Karpas-422 (cell line): ENCODE data around the gene INTS3. TPM values are rescaled to one million over a fixed set of nuclear protein-coding genes. Genes with fewer than 3 reads are reported as not detected.
"Not testable (repeated sequence)": the region's sequence is repeated elsewhere in the genome, so short reads cannot be mapped to it uniquely, and the experiment has no call there.

Experiments
- DNase-seq: peaks from one replicate; pipeline ENCODE4 v3.0.0-alpha.2; 2015
- H2AFZ ChIP-seq: fragments of 200-600 bp; sonication (generic); 2 replicates; pipeline ENCODE4 v1.6.1; 2014; ENCODE audit warnings: antibody characterized with exemption, low read length, mixed read lengths
- H3K27ac ChIP-seq: fragments of 200-600 bp; sonication (generic); 2 replicates; pipeline ENCODE4 v1.5.1; 2014; ENCODE audit warnings: mild to moderate bottlenecking, low read length, moderate library complexity
- H3K27me3 ChIP-seq: fragments of 200-600 bp; sonication (generic); 2 replicates; pipeline ENCODE4 v1.6.1; 2014; ENCODE audit warnings: low read length, mixed read lengths
- H3K36me3 ChIP-seq: fragments of 200-600 bp; sonication (generic); 2 replicates; pipeline ENCODE4 v1.6.1; 2014; ENCODE audit warnings: low read length, mixed read lengths; ENCODE audit not compliant: insufficient read depth
- H3K4me1 ChIP-seq: fragments of 200-600 bp; sonication (generic); 2 replicates; pipeline ENCODE4 v1.6.1; 2014; ENCODE audit warnings: mild to moderate bottlenecking, low read length, mixed read lengths
- H3K4me2 ChIP-seq: fragments of 200-600 bp; sonication (generic); 2 replicates; pipeline ENCODE4 v1.6.1; 2014; ENCODE audit warnings: low read length, low read depth, mild to moderate bottlenecking; ENCODE audit not compliant: poor library complexity, severe bottlenecking
- H3K4me3 ChIP-seq: fragments of 200-600 bp; sonication (generic); 2 replicates; pipeline ENCODE4 v1.5.1; 2014; ENCODE audit warnings: mild to moderate bottlenecking, antibody characterized with exemption, low read length, mixed read lengths
- H3K79me2 ChIP-seq: fragments of 200-600 bp; sonication (generic); 2 replicates; pipeline ENCODE4 v1.6.1; 2014; ENCODE audit warnings: mild to moderate bottlenecking, low read length, mixed read lengths
- H3K9ac ChIP-seq: fragments of 200-600 bp; sonication (generic); 2 replicates; pipeline ENCODE4 v1.6.0; 2014; ENCODE audit warnings: low read length
- H3K9me2 ChIP-seq: fragments of 200-600 bp; sonication (generic), shearing (Covaris generic); replicated peaks from 2 replicates; pipeline ENCODE4 v1.6.0; 2014; ENCODE audit warnings: mild to moderate bottlenecking, low read length, moderate library complexity; ENCODE audit not compliant: insufficient read depth
- H3K9me3 ChIP-seq: fragments of 300-700, 200-600 bp; sonication (generic); 2 replicates; pipeline ENCODE4 v1.6.1; 2014; ENCODE audit warnings: low read length, mixed read lengths
- H4K20me1 ChIP-seq: fragments of 200-600 bp; sonication (generic); 2 replicates; pipeline ENCODE4 v1.6.1; 2014; ENCODE audit warnings: mild to moderate bottlenecking, antibody characterized with exemption, low read length, low read depth; ENCODE audit not compliant: insufficient read depth
- total RNA-seq: library from RNA; depleted of rRNA; stranded (reverse); fragments of >200 nt; shearing (Covaris generic); gene quantifications from 2 replicates; pipeline ENCODE4 v1.2.3, GENCODE V29; 2014; ENCODE audit warnings: low replicate concordance

INTS3 gene
- total RNA-seq, 1 experiment from 2014 or later, result 65.4 TPM

DNA sequence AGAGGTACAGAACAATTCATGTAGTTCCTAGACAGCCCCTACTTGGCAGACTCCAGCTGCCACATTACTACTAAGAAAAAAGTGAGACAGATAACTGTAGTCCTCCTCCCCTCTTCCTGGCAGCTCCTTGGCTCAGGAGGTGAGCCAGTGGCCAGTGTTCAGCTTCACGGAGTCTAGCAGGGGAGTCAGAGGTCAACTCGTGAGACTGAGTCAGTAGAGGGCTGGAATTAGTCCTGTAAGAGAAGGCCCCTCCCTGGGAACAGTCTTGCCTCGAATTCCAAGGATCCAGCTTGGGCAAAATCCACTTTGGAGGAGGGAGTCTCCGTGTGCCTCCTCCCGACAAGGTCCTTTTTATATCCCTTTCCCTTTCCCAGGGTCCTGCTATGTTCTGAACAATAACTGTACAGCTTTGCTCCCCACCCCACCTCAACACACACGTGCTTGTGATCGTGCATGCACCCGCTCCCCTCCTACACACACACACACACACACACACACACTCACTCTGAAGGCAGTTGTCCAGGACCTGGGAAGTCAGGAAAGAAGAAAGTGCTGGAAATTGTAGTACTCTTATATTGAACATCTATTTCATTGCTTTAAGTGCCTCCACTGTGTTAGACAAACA, 24.8 kb downstream of the INTS3 start:
- no peak overlapping the region for H3K27ac ChIP-seq
- no peak overlapping the region for H3K4me3 ChIP-seq
- H3K4me1 ChIP-seq, result peaks cover 8% of the 10 kb centered on the region
- no peak overlapping the region for H2AFZ ChIP-seq
- no peaks in the 10 kb centered on the region for H3K27me3 ChIP-seq
- no peak overlapping the region for H3K9ac ChIP-seq
- no peaks in the 10 kb centered on the region for H4K20me1 ChIP-seq
- no peak for DNase-seq
- H3K9me2 ChIP-seq, result no peaks in the 10 kb centered on the region
- H3K79me2 ChIP-seq, result no peaks in the 10 kb centered on the region
- no peak overlapping the region for H3K4me2 ChIP-seq
- no peaks in the 10 kb centered on the region for H3K9me3 ChIP-seq
- peaks cover 50% of the 10 kb centered on the region for H3K36me3 ChIP-seq

DNA sequence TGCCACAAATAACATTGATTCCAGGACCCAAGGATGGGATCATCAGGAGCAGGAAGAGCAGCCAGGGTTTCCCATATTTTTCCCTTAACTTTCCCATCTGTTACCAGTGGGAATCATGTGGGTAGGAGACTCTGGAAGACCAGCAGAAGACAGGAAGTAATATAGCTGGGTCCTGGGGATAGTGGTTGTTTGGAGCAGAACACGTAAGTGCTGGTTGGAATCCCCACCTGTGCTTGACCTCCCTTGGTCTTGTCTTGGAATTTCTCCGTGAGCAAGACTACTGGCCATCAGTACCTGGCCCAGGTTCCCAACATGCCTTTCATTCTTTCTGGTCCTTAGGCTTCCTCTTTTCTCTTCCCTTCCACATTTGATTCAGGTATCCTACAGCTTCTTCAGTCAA, 26.4 kb downstream of the INTS3 start:
- no peak overlapping the region for H3K27ac ChIP-seq
- H3K27me3 ChIP-seq, result no peaks in the 10 kb centered on the region
- H3K4me1 ChIP-seq, result peaks cover 8% of the 10 kb centered on the region
- H3K79me2 ChIP-seq, result no peaks in the 10 kb centered on the region
- H3K4me2 ChIP-seq, result no peak overlapping the region
- no peaks in the 10 kb centered on the region for H4K20me1 ChIP-seq
- no peak overlapping the region for H2AFZ ChIP-seq
- H3K9me3 ChIP-seq, result no peaks in the 10 kb centered on the region
- H3K9me2 ChIP-seq, result no peaks in the 10 kb centered on the region
- H3K9ac ChIP-seq, result no peak overlapping the region
- H3K4me3 ChIP-seq, result no peak overlapping the region
- peaks cover 50% of the 10 kb centered on the region for H3K36me3 ChIP-seq
- DNase-seq, result no peak

DNA sequence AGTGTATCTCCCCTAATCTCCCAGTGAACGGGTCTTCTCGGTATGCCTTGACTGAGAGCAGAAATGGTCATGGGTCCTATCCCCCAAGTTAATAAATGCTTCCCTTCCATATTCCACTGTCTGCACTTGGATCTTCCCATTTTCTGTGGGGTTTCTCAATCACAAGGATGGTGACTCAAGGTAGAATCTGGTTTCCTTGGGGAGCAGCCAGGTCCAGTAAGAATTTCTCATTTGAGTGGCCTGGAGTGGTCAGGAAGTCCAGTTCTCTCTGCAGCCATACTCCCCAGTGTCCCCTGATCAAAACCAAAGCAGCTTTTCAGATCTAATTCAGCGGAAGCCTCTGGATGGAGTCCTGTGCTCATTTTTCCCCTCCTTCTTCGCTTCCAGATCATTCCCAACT, 32.6 kb downstream of the INTS3 start:
- Histone ChIP-seq H3K79me2 (no peaks in the 10 kb centered on the region), H4K20me1 (no peaks in the 10 kb centered on the region), H3K4me2 (no peak overlapping the region), H3K9me2 (no peaks in the 10 kb centered on the region), H3K4me1 (no peaks in the 10 kb centered on the region), H2AFZ (no peak overlapping the region), H3K4me3 (no peak overlapping the region), H3K36me3 (peaks cover 28% of the 10 kb centered on the region), H3K27ac (no peak overlapping the region), H3K9me3 (no peaks in the 10 kb centered on the region), H3K9ac (no peak overlapping the region), H3K27me3 (no peaks in the 10 kb centered on the region)
- no peak for DNase-seq

DNA sequence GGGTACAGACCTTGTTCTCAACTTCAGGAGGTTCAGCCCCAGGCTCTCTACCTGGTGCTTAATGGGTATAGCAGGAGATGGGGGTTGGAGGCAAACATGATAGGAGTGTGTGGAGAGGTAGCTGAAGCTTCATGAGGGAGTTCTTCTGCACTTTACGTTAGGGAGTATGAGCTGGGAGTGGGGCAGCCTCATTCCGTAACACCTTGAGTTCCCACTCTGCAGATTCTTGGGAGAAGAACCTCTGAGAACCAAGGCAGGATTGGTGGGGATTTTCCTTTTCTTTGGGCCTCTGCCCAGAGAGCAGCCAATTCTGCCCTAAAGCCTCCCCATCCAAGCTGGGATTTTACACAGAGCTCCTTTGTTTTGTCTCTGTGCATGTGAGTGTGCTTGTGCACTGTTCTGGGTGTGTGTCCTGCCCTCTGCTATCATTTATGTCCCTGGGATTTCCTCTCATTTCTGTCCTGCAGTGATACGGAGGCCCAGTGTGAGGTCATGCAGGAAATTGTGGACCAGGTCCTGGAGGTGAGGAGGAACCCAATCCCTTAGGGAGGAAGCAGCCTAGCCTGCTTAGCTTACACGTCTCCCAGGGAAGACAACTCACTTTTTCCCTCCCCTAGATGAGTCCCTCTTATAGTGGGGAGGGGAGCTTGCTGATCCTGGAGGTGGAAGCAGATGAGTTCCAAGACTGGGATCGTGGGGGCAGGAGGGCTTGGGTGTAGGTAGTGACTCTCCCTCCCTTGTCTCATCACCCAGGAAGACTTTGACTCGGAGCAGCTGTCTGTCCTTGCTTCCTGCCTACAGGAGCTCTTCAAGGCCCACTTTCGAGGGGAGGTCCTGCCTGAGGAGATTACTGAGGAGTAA, 35.7 kb downstream of the INTS3 start:
- Histone ChIP-seq H3K4me3 (no peak overlapping the region), H3K27ac (no peak overlapping the region), H3K27me3 (no peaks in the 10 kb centered on the region), H2AFZ (no peak overlapping the region), H3K4me2 (no peak overlapping the region), H3K9me3 (no peaks in the 10 kb centered on the region), H3K36me3 (peaks cover 32% of the 10 kb centered on the region; the same call in 1 of the 2 replicates), H3K9ac (no peak overlapping the region), H3K4me1 (no peaks in the 10 kb centered on the region), H3K9me2 (no peaks in the 10 kb centered on the region), H3K79me2 (no peaks in the 10 kb centered on the region), H4K20me1 (no peaks in the 10 kb centered on the region)
- DNase-seq, result no peak

DNA sequence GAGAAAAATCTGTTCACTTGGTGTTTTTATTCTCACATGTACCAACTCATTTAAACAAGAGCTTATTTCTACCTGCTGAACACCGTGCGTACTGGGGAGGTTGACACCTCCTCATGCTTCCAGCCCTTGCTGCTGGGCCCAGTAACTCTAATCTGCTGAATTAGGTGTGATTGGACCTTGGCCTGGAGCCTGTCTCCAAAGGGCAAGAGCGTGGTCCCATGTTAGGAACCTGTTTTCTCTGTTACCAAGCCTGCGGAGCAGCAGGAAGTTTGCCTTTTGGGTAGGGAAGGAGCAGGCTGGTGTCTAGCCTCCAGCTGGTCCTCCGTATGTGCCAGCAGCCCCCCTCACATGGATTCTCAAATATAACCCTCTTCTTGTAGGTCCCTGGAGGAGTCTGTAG, 36.5 kb downstream of the INTS3 start:
- H3K4me3 ChIP-seq, result no peak overlapping the region
- peaks cover 29% of the 10 kb centered on the region; the same call in 1 of the 2 replicates for H3K36me3 ChIP-seq
- H3K4me1 ChIP-seq, result no peaks in the 10 kb centered on the region
- no peaks in the 10 kb centered on the region for H3K9me3 ChIP-seq
- no peak for DNase-seq
- H2AFZ ChIP-seq, result no peak overlapping the region
- H3K27ac ChIP-seq, result no peak overlapping the region
- no peak overlapping the region for H3K9ac ChIP-seq
- no peaks in the 10 kb centered on the region for H3K27me3 ChIP-seq
- H3K79me2 ChIP-seq, result no peaks in the 10 kb centered on the region
- H3K9me2 ChIP-seq, result no peaks in the 10 kb centered on the region
- no peaks in the 10 kb centered on the region for H4K20me1 ChIP-seq
- no peak overlapping the region for H3K4me2 ChIP-seq

DNA sequence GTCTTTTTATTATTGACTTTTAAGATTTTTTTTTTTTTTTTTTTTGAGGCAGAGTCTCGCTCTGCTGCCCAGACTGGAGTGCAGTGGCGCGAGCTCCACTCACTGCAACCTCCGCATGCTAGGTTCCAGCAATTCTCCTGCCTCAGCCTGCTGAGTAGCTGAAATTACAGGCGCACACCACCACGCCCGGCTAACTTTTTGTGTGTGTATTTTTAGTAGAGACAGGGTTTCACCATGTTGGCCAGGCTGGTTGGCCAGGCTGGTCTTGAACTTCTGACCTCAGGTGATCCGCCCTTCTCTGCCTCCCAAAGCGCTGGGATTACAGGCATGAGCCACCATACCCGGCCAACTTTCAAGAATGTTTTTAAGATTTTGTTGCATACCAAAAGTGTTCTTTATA, 38.8 kb downstream of the INTS3 start:
- not testable (repeated sequence) for DNase-seq, H3K79me2 ChIP-seq, H3K9me3 ChIP-seq, H3K9me2 ChIP-seq, H3K4me3 ChIP-seq, H3K27me3 ChIP-seq, H4K20me1 ChIP-seq, H3K9ac ChIP-seq, H3K4me1 ChIP-seq, H2AFZ ChIP-seq, H3K27ac ChIP-seq, H3K4me2 ChIP-seq
- H3K36me3 ChIP-seq, result peaks cover 34% of the 10 kb centered on the region; the same call in 1 of the 2 replicates

DNA sequence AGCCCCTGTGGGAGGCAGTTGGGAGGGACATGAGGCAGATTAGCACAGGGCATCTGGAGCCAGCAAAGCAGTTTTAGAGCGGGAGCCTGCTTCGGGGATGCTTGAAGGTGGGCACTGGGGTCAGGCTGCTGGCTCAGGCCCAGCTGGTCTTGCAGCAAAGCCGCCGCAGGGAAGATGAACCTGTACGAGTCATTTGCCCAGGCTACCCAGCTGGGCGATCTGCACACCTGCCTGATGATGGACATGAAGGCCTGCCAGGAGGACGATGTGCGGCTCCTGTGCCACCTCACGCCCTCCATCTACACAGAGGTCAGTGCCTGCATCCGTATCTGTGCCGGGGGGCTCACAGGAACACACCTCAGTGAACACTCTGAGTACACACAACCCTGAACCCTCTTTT, 39.7 kb downstream of the INTS3 start:
- H3K4me2 ChIP-seq, result no peak overlapping the region
- H3K9ac ChIP-seq, result no peak overlapping the region

DNA sequence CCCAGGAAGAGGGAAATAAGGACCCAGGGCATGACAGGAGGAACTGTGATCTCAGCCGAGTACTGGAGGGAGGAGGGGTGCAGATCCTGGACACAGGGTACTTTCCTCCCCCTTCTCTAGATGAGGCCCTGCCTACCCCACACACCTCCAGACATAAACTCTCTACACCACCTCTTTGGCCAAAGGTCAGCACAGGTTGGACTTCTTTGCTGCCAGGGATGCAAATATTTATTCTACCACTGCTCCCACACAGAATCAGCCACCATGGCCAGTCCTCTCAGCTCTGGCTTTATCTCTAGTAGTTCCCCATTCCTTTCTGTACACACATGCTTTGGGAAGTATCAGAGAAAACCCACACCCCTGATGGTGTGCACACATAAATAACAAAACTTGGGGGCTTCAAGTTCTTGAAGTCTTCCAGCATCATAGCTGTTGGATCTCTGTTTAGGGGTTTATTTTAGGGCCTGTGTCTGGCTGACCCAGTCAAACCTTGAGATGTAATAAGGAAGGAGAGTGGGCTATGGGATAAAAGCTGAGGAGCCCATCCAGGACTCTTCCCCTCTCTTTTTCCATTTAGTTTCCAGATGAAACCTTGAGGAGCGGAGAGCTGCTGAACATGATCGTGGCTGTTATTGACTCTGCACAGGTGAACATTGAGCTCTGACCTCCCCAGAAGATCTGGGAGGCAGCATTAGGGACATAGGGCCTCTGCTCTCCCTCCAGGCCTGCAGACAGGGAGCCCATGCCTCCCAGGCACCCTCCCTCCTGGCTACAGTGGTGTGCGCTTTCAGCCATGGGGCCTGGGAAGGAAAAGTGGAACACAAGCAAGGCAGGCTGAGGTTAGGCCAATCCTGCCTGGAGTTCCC, 40.7 kb downstream of the INTS3 start:
- no peaks in the 10 kb centered on the region for H3K79me2 ChIP-seq
- H3K9me3 ChIP-seq, result no peaks in the 10 kb centered on the region
- no peak overlapping the region for H3K27ac ChIP-seq
- H3K27me3 ChIP-seq, result no peaks in the 10 kb centered on the region
- DNase-seq, result no peak
- H3K4me2 ChIP-seq, result no peak overlapping the region
- peaks cover 8% of the 10 kb centered on the region for H3K4me1 ChIP-seq
- no peak overlapping the region for H3K4me3 ChIP-seq
- H4K20me1 ChIP-seq, result no peaks in the 10 kb centered on the region
- H3K9ac ChIP-seq, result no peak overlapping the region
- peaks cover 35% of the 10 kb centered on the region; the same call in 1 of the 2 replicates for H3K36me3 ChIP-seq
- no peaks in the 10 kb centered on the region for H3K9me2 ChIP-seq
- H2AFZ ChIP-seq, result no peak overlapping the region

More for the DNA sequence above, 39.7 kb downstream of the INTS3 start:
- Histone ChIP-seq H3K79me2 (no peaks in the 10 kb centered on the region), H3K36me3 (peaks cover 39% of the 10 kb centered on the region; the same call in 1 of the 2 replicates), H4K20me1 (no peaks in the 10 kb centered on the region), H3K9me3 (no peaks in the 10 kb centered on the region), H3K9me2 (no peaks in the 10 kb centered on the region), H3K4me1 (peaks cover 8% of the 10 kb centered on the region), H3K27ac (no peak overlapping the region), H2AFZ (no peak overlapping the region), H3K27me3 (no peaks in the 10 kb centered on the region), H3K4me3 (no peak overlapping the region)
- no peak for DNase-seq
